GM20431 (cell line): ENCODE measurements around the gene SLC13A3.

ENCODE experiments used
- in situ Hi-C: fragments of 300-500 bp; cut with MseI, MboI; formaldehyde crosslinking; loops from one replicate; pipeline ENCODE4 v1.15.0; 2020; ENCODE audit warnings: low sequenced_read_pairs; ENCODE audit not compliant: unreplicated experiment

Gene SLC13A3

GRCh38 chr20:46661659-46662058 lies 10.4 kb upstream of the SLC13A3 start:
- in situ Hi-C loops: no loop called here

GRCh38 chr20:46660487-46660886 lies 9.2 kb upstream of the SLC13A3 start:
- in situ Hi-C loops: no loop called here

- in situ Hi-C loops: no loop called here
These were observed 6.4 kb upstream of the SLC13A3 start for GRCh38 chr20:46657618-46658017.

GRCh38 chr20:46657137-46657536 lies 5.9 kb upstream of the SLC13A3 start:
- in situ Hi-C loops: no loop called here

GRCh38 chr20:46652699-46653098 lies 1.4 kb upstream of the SLC13A3 start:
- in situ Hi-C loops: no loop called here

- in situ Hi-C loops: no loop called here
These were observed 626 bp downstream of the SLC13A3 start for GRCh38 chr20:46650575-46651090.

GRCh38 chr20:46649965-46650542 lies 1.2 kb downstream of the SLC13A3 start:
- in situ Hi-C loops: no loop called here

- in situ Hi-C loops: no loop called here
These were observed 1.7 kb downstream of the SLC13A3 start for GRCh38 chr20:46649650-46649949.

- in situ Hi-C loops: no loop called here
These were observed 2.2 kb downstream of the SLC13A3 start for GRCh38 chr20:46648903-46649649.

- in situ Hi-C loops: no loop called here
These were observed 3.8 kb downstream of the SLC13A3 start for GRCh38 chr20:46647469-46647868.

- in situ Hi-C loops: no loop called here
These were observed 4.4 kb downstream of the SLC13A3 start for GRCh38 chr20:46646659-46647380.

- in situ Hi-C loops: no loop called here
These were observed 5.1 kb downstream of the SLC13A3 start for GRCh38 chr20:46646122-46646521.

GRCh38 chr20:46644733-46645132 lies 6.5 kb downstream of the SLC13A3 start:
- in situ Hi-C loops: no loop called here

GRCh38 chr20:46644160-46644559 lies 7.1 kb downstream of the SLC13A3 start:
- in situ Hi-C loops: no loop called here

GRCh38 chr20:46642969-46643343 lies 8.3 kb downstream of the SLC13A3 start:
- in situ Hi-C loops: no loop called here

GRCh38 chr20:46642265-46642968 lies 8.8 kb downstream of the SLC13A3 start:
- in situ Hi-C loops: no loop called here

GRCh38 chr20:46641424-46641823 lies 9.8 kb downstream of the SLC13A3 start:
- in situ Hi-C loops: no loop called here

- in situ Hi-C loops: no loop called here
These were observed 10.5 kb downstream of the SLC13A3 start for GRCh38 chr20:46640536-46641311.

- in situ Hi-C loops: no loop called here
These were observed 11.2 kb downstream of the SLC13A3 start for GRCh38 chr20:46640044-46640443.

- in situ Hi-C loops: no loop called here
These were observed 11.7 kb downstream of the SLC13A3 start for GRCh38 chr20:46639587-46639986.
